OCI-LY7 (cell line): ENCODE data around the gene ARHGAP4.

Experiments used
- EZH2phosphoT487 ChIP-seq: fragments of 200-600 bp; sonication (generic); IDR thresholded peaks from 2 replicates; pipeline ENCODE4 v1.6.1; 2018; ENCODE audit warnings: low read depth, borderline replicate concordance, mild to moderate bottlenecking, mixed run types, antibody characterized with exemption, low read length, moderate library complexity, mixed read lengths
- TF ChIP-seq, protein P1 (sequence below): fragments of 200-600 bp; sonication (generic); conservative IDR thresholded peaks from 2 replicates; pipeline ENCODE4 v1.5.1; 2014; ENCODE audit warnings: mild to moderate bottlenecking, antibody characterized with exemption, low read length, moderate library complexity, mixed read lengths

DNA sequence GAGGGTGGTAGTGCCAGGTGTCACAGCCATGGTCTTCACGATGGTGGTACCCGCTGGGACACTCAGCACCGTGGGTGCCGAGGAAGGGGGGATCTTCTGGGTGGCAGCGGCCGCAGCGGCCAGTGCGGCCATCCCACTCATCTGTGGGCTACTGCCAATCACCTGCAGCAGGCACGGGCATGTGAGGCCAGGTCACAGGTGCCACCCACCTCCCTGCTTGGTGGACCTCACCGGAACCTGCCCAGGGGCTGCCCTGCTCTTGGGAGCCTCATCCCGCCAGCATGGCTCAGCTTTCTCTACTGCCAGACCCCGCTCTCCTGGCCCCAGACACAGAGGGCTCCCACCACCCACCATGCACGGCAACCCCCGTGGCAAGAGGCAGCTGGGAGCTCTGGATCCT lies 32.5 kb upstream of the ARHGAP4 start:
- TF ChIP-seq, protein P1, sequence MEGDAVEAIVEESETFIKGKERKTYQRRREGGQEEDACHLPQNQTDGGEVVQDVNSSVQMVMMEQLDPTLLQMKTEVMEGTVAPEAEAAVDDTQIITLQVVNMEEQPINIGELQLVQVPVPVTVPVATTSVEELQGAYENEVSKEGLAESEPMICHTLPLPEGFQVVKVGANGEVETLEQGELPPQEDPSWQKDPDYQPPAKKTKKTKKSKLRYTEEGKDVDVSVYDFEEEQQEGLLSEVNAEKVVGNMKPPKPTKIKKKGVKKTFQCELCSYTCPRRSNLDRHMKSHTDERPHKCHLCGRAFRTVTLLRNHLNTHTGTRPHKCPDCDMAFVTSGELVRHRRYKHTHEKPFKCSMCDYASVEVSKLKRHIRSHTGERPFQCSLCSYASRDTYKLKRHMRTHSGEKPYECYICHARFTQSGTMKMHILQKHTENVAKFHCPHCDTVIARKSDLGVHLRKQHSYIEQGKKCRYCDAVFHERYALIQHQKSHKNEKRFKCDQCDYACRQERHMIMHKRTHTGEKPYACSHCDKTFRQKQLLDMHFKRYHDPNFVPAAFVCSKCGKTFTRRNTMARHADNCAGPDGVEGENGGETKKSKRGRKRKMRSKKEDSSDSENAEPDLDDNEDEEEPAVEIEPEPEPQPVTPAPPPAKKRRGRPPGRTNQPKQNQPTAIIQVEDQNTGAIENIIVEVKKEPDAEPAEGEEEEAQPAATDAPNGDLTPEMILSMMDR = no peak
- no peak for TF ChIP-seq EZH2phosphoT487
